H9 (cell line): Measurements from ENCODE around the gene HIBCH. TPM values are rescaled to one million over a fixed set of nuclear protein-coding genes. Genes with fewer than 3 reads are reported as not detected.

Source experiments
- DNase-seq: peaks from one replicate; pipeline ENCODE4 v3.0.0-alpha.2; 2017
- H2AFZ ChIP-seq: one replicate; pipeline ENCODE4 v1.6.1; 2013; ENCODE audit warnings: mild to moderate bottlenecking, low read length, control low read depth, moderate library complexity
- H2AK5ac ChIP-seq: 2 replicates; pipeline ENCODE4 v1.6.1; 2013; ENCODE audit warnings: low read length, control low read depth, mixed read lengths; ENCODE audit not compliant: insufficient read length
- H2BK120ac ChIP-seq: one replicate; pipeline ENCODE4 v1.6.1; 2013; ENCODE audit warnings: low read depth, mild to moderate bottlenecking, low read length, control low read depth, inconsistent platforms; ENCODE audit not compliant: poor library complexity, severe bottlenecking
- H2BK12ac ChIP-seq: 2 replicates; pipeline ENCODE4 v1.6.1; 2013; ENCODE audit warnings: low read length, control low read depth, mixed read lengths, low read depth; ENCODE audit not compliant: insufficient read length
- H2BK15ac ChIP-seq: 2 replicates; pipeline ENCODE4 v1.6.1; 2013; ENCODE audit warnings: low read depth, low read length, control low read depth
- H2BK20ac ChIP-seq: one replicate; pipeline ENCODE4 v1.6.1; 2013; ENCODE audit warnings: low read depth, mild to moderate bottlenecking, low read length, control low read depth, inconsistent platforms; ENCODE audit not compliant: poor library complexity, severe bottlenecking
- H2BK5ac ChIP-seq: 2 replicates; pipeline ENCODE4 v1.6.1; 2013; ENCODE audit warnings: low read length, control low read depth, mixed read lengths; ENCODE audit not compliant: insufficient read length
- H3K14ac ChIP-seq: 2 replicates; pipeline ENCODE4 v1.6.1; 2013; ENCODE audit warnings: low read length, control low read depth; ENCODE audit not compliant: insufficient read depth
- H3K18ac ChIP-seq: 2 replicates; pipeline ENCODE4 v1.6.1; 2013; ENCODE audit warnings: low read depth, mild to moderate bottlenecking, mixed read lengths, low read length, control low read depth; ENCODE audit not compliant: insufficient read length
- H3K23ac ChIP-seq: 2 replicates; pipeline ENCODE4 v1.6.1; 2013; ENCODE audit warnings: low read length, control low read depth, mixed read lengths, low read depth; ENCODE audit not compliant: insufficient read length
- H3K23me2 ChIP-seq: 2 replicates; pipeline ENCODE4 v1.6.1; 2013; ENCODE audit warnings: low read depth, mild to moderate bottlenecking, mixed read lengths, low read length, control low read depth; ENCODE audit not compliant: insufficient read length, poor library complexity, severe bottlenecking
- H3K27ac ChIP-seq: 2 replicates; pipeline ENCODE4 v1.5.1; 2013; ENCODE audit warnings: low read length, control low read depth, mixed read lengths, low read depth; ENCODE audit not compliant: insufficient read length
- H3K27me3 ChIP-seq: 2 replicates; pipeline ENCODE4 v1.6.1; 2013; ENCODE audit warnings: low read length, control low read depth, inconsistent platforms; ENCODE audit not compliant: insufficient read depth
- H3K4ac ChIP-seq: 2 replicates; pipeline ENCODE4 v1.6.1; 2013; ENCODE audit warnings: low read depth, mild to moderate bottlenecking, control low read depth, inconsistent platforms, low read length, moderate library complexity
- H3K4me1 ChIP-seq: 2 replicates; pipeline ENCODE4 v1.6.1; 2013; ENCODE audit warnings: low read length, control low read depth, inconsistent platforms; ENCODE audit not compliant: insufficient read depth
- H3K4me2 ChIP-seq: 2 replicates; pipeline ENCODE4 v1.6.1; 2013; ENCODE audit warnings: low read length, control low read depth, mixed read lengths; ENCODE audit not compliant: insufficient read length, insufficient read depth
- H3K56ac ChIP-seq: 2 replicates; pipeline ENCODE4 v1.6.1; 2013; ENCODE audit warnings: low read depth, mild to moderate bottlenecking, mixed read lengths, low read length, control low read depth; ENCODE audit not compliant: insufficient read length
- H3K79me1 ChIP-seq: 2 replicates; pipeline ENCODE4 v1.6.1; 2013; ENCODE audit warnings: low read depth, mild to moderate bottlenecking, moderate library complexity, low read length, control low read depth, inconsistent platforms; ENCODE audit not compliant: insufficient read depth, poor library complexity, severe bottlenecking
- H3K79me2 ChIP-seq: 2 replicates; pipeline ENCODE4 v1.6.1; 2013; ENCODE audit warnings: low read length, control low read depth, inconsistent platforms; ENCODE audit not compliant: insufficient read depth
- H3K9ac ChIP-seq: 2 replicates; pipeline ENCODE4 v1.6.1; 2013; ENCODE audit warnings: low read length, control low read depth, mixed read lengths; ENCODE audit not compliant: insufficient read length; ENCODE audit errors: extremely low read depth
- H3K9me3 ChIP-seq: one replicate; pipeline ENCODE4 v1.6.1; 2013; ENCODE audit warnings: low read depth, low read length, inconsistent platforms; ENCODE audit not compliant: control insufficient read depth
- H3T11ph ChIP-seq: one replicate; pipeline ENCODE4 v1.6.1; 2013; ENCODE audit warnings: mild to moderate bottlenecking, low read length, control low read depth, inconsistent platforms
- H4K20me1 ChIP-seq: one replicate; pipeline ENCODE4 v1.6.1; 2013; ENCODE audit not compliant: control insufficient read depth, insufficient read length, insufficient read depth
- H4K5ac ChIP-seq: 2 replicates; pipeline ENCODE4 v1.6.1; 2013; ENCODE audit warnings: low read depth, mild to moderate bottlenecking, mixed read lengths, low read length, control low read depth; ENCODE audit not compliant: insufficient read length
- H4K8ac ChIP-seq: replicated peaks from 2 replicates; pipeline ENCODE4 v1.6.1; 2013; ENCODE audit warnings: low read length, control low read depth, mixed read lengths, low read depth; ENCODE audit not compliant: insufficient read length
- H4K91ac ChIP-seq: 2 replicates; pipeline ENCODE4 v1.6.1; 2013; ENCODE audit warnings: low read depth, mild to moderate bottlenecking, moderate library complexity, mixed read lengths, low read length, control low read depth; ENCODE audit not compliant: insufficient read length
- H3K27ac Mint-ChIP-seq, 3 experiments: 2 replicates in 2 of 3; 3 replicates in 1 of 3; pipeline ENCODE4 v1.8.0; 2020 to 2021; ENCODE audit warnings: mixed read lengths in 3 of 3, mild to moderate bottlenecking in 1 of 3, moderate library complexity in 1 of 3
- H3K27me3 Mint-ChIP-seq: 2 replicates; pipeline ENCODE4 v1.8.0; 2021; ENCODE audit warnings: low read depth, mild to moderate bottlenecking, moderate library complexity, mixed read lengths
- H3K36me3 Mint-ChIP-seq, 3 experiments: 2 replicates in 2 of 3; 3 replicates in 1 of 3; pipeline ENCODE4 v1.8.0; 2020 to 2021; ENCODE audit warnings: low read depth in 3 of 3, mixed read lengths in 3 of 3; ENCODE audit not compliant: insufficient read depth in 1 of 3
- H3K4me1 Mint-ChIP-seq, 2 experiments: 2 replicates each; pipeline ENCODE4 v1.8.0; 2020; ENCODE audit warnings: mixed read lengths in 2 of 2
- H3K4me3 Mint-ChIP-seq, 2 experiments: 2 replicates in 1 of 2; 3 replicates in 1 of 2; pipeline ENCODE4 v1.8.0; 2020 to 2021; ENCODE audit warnings: mild to moderate bottlenecking in 2 of 2, mixed read lengths in 2 of 2, moderate library complexity in 1 of 2
- H3K9me3 Mint-ChIP-seq, 2 experiments: 2 replicates in 1 of 2; 3 replicates in 1 of 2; pipeline ENCODE4 v1.8.0; 2020; ENCODE audit warnings: mild to moderate bottlenecking in 2 of 2, mixed read lengths in 2 of 2, moderate library complexity in 1 of 2
- CTCF ChIP-seq: fragments of 200-600 bp; sonication (generic); conservative IDR thresholded peaks from 3 replicates; pipeline ENCODE4 v1.8.0; 2021; ENCODE audit warnings: antibody characterized with exemption, mild to moderate bottlenecking
- total RNA-seq: library from RNA; stranded (reverse); gene quantifications from 2 replicates; pipeline ENCODE4 v1.2.1, GENCODE V29; 2021

The HIBCH gene
- total RNA-seq, 1 experiment from 2014 or later = 28.0 TPM

DNA sequence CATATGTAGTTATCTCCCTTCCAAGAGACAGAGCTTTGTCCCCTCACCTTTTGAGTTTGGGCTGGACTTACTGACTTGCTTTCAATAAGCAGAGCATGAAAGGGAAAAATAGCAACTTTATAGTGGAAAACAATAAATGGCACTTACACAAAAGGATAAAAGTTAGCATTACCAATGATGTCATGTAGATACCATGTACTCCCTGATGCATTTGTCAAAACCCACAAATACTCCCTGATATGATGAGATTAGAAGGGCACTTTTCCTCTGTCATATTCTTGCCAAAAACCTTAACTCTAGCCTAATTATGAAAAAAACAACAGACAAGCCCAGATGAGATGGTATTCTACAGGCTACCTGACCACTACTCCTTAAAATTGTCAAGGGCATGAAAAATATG lies 16.0 kb downstream of the HIBCH start:
- no peak overlapping the region for H3K27ac Mint-ChIP-seq
- Histone ChIP-seq H2AK5ac (no peak overlapping the region), H3K4me2 (no peak overlapping the region), H3K9me3 (no peaks in the 10 kb centered on the region), H4K91ac (no peak overlapping the region), H3K4me1 (0 out of 2 replicates have a peak, but pooled peaks cover 4% of the 10 kb centered on the region), H2BK120ac (no peak overlapping the region), H2BK15ac (no peak overlapping the region), H3K56ac (no peak overlapping the region), H3K27me3 (no peaks in the 10 kb centered on the region), H3K4ac (no peak overlapping the region), H3K27ac (no peak overlapping the region), H3K23me2 (no peaks in the 10 kb centered on the region), H2BK5ac (no peak overlapping the region), H3K23ac (no peak overlapping the region), H3T11ph (no peak overlapping the region), H3K18ac (no peak overlapping the region), H3K14ac (no peak overlapping the region), H2AFZ (no peak overlapping the region), H3K79me1 (peaks cover 3% of the 10 kb centered on the region), H2BK20ac (no peak overlapping the region), H2BK12ac (no peak overlapping the region), H4K20me1 (no peaks in the 10 kb centered on the region), H3K9ac (no peak overlapping the region), H4K8ac (no peak overlapping the region), H4K5ac (no peak overlapping the region), H3K79me2 (no peaks in the 10 kb centered on the region; the same call in 1 of the 2 replicates)
- H3K36me3 Mint-ChIP-seq = peaks cover 26 to 37% (median 32%) of the 10 kb centered on the region in 3 experiments
- H3K4me3 Mint-ChIP-seq = no peak overlapping the region
- H3K9me3 Mint-ChIP-seq = peaks cover 7 to 8% of the 10 kb centered on the region in 2 experiments; a peak in 3 of 5 replicates
- TF ChIP-seq CTCF = no peak
- no peak for DNase-seq
- no peaks in the 10 kb centered on the region for H3K27me3 Mint-ChIP-seq
- peaks cover 13 to 17% of the 10 kb centered on the region in 2 experiments for H3K4me1 Mint-ChIP-seq
